GM23338 (cell line): Measurements from ENCODE around the gene FUZ. TPM values are rescaled to one million over a fixed set of nuclear protein-coding genes. Genes with fewer than 3 reads are reported as not detected.

Experiments
- ATAC-seq: fragments of 200-7000 bp; cut with Tn5 transposase; 3 replicates; pipeline ENCODE4 v1.9.1; 2020
- DNase-seq: peaks from one replicate; pipeline ENCODE4 v3.0.0-alpha.2; 2015; ENCODE audit warnings: low spot score
- H2AFZ ChIP-seq: fragments of 200-600 bp; sonication (generic); 2 replicates; pipeline ENCODE4 v1.8.0; 2016; ENCODE audit warnings: antibody characterized with exemption, mild to moderate bottlenecking, moderate library complexity
- H3F3A ChIP-seq: fragments of 200-600 bp; sonication (generic); replicated peaks from 2 replicates; pipeline ENCODE4 v1.8.0; 2017; ENCODE audit warnings: antibody characterized with exemption, mixed run types, low read depth
- H3K27ac ChIP-seq: fragments of 200-600 bp; sonication (generic); 2 replicates; pipeline ENCODE4 v1.6.1; 2016; ENCODE audit warnings: low read depth
- H3K27me3 ChIP-seq: fragments of 200-600 bp; sonication (generic); 2 replicates; pipeline ENCODE4 v1.8.0; 2016; ENCODE audit warnings: mild to moderate bottlenecking, mixed run types, moderate library complexity; ENCODE audit not compliant: insufficient read depth
- H3K36me3 ChIP-seq: fragments of 200-600 bp; sonication (generic); 2 replicates; pipeline ENCODE4 v1.8.0; 2016; ENCODE audit warnings: mild to moderate bottlenecking; ENCODE audit not compliant: insufficient read depth
- H3K4me1 ChIP-seq: fragments of 200-600 bp; sonication (generic); 2 replicates; pipeline ENCODE4 v1.8.0; 2016; ENCODE audit warnings: mild to moderate bottlenecking, moderate library complexity; ENCODE audit not compliant: insufficient read depth
- H3K4me2 ChIP-seq: fragments of 200-600 bp; sonication (generic); 2 replicates; pipeline ENCODE4 v1.7.1; 2017; ENCODE audit warnings: mixed run types
- H3K4me3 ChIP-seq: fragments of 200-600 bp; sonication (generic); 2 replicates; pipeline ENCODE4 v1.6.1; 2016; ENCODE audit warnings: mixed run types
- H3K79me2 ChIP-seq: fragments of 200-600 bp; sonication (generic); replicated peaks from 2 replicates; pipeline ENCODE4 v1.8.0; 2017; ENCODE audit warnings: mild to moderate bottlenecking; ENCODE audit not compliant: insufficient read depth
- H3K9me2 ChIP-seq: fragments of 200-600 bp; sonication (generic); 2 replicates; pipeline ENCODE4 v1.8.0; 2017; ENCODE audit not compliant: insufficient read depth
- H4K20me1 ChIP-seq: fragments of 200-600 bp; sonication (generic); replicated peaks from 2 replicates; pipeline ENCODE4 v1.8.0; 2017; ENCODE audit warnings: mild to moderate bottlenecking; ENCODE audit not compliant: insufficient read depth
- H3K27ac Mint-ChIP-seq: 2 replicates; pipeline ENCODE4 v1.8.0; 2020; ENCODE audit warnings: inconsistent platforms, mild to moderate bottlenecking, moderate library complexity, mixed read lengths
- H3K27me3 Mint-ChIP-seq: 3 replicates; pipeline ENCODE4 v1.8.0; 2022; ENCODE audit warnings: low read depth, mild to moderate bottlenecking, moderate library complexity, mixed read lengths, inconsistent platforms; ENCODE audit not compliant: insufficient read depth, poor library complexity
- H3K36me3 Mint-ChIP-seq: 3 replicates; pipeline ENCODE4 v1.8.0; 2021; ENCODE audit warnings: low read depth, mild to moderate bottlenecking, inconsistent platforms, moderate library complexity, mixed read lengths
- H3K4me1 Mint-ChIP-seq: 3 replicates; pipeline ENCODE4 v1.8.0; 2020; ENCODE audit warnings: mild to moderate bottlenecking, inconsistent platforms, mixed read lengths
- H3K4me3 Mint-ChIP-seq: 3 replicates; pipeline ENCODE4 v1.8.0; 2021; ENCODE audit warnings: moderate library complexity, mild to moderate bottlenecking, inconsistent platforms, mixed read lengths
- H3K9me3 Mint-ChIP-seq: 3 replicates; pipeline ENCODE4 v1.8.0; 2020; ENCODE audit warnings: moderate library complexity, mild to moderate bottlenecking, inconsistent platforms, mixed read lengths
- CREB1 ChIP-seq: fragments of 250-450 bp; sonication (Bioruptor Pico); IDR thresholded peaks from 2 replicates; pipeline ENCODE4 v1.5.0; 2020; ENCODE audit warnings: low read depth, mild to moderate bottlenecking, moderate library complexity
- CTCF ChIP-seq, 2 experiments: fragments of 200-600 bp in 1 of 2; sonication (generic) in 1 of 2; conservative IDR thresholded peaks; 2 replicates each; pipeline versions ENCODE4 v1.5.1 to v1.6.1; 2016 to 2017; ENCODE audit warnings: antibody characterized with exemption in 2 of 2, low read depth in 2 of 2, mild to moderate bottlenecking in 2 of 2, moderate library complexity in 1 of 2
- EZH2phosphoT487 ChIP-seq: fragments of 200-600 bp; sonication (generic); IDR thresholded peaks from one replicate; pipeline ENCODE4 v1.8.1; 2018; ENCODE audit warnings: antibody characterized with exemption; ENCODE audit not compliant: unreplicated experiment
- JUNB ChIP-seq: IDR thresholded peaks from one replicate; pipeline ENCODE4 v1.6.1; 2016; ENCODE audit warnings: antibody characterized with exemption; ENCODE audit not compliant: unreplicated experiment
- NANOG ChIP-seq: IDR thresholded peaks from 2 replicates; pipeline ENCODE4 v1.6.1; 2016; ENCODE audit warnings: antibody characterized with exemption, borderline replicate concordance
- POLR2AphosphoS5 ChIP-seq: IDR thresholded peaks from 2 replicates; pipeline ENCODE4 v1.6.1; 2016; ENCODE audit warnings: antibody characterized with exemption, low read depth
- ZNF114 ChIP-seq: fragments of 250-450 bp; sonication (Bioruptor Pico); IDR thresholded peaks from 2 replicates; pipeline ENCODE4 v1.5.0; 2020; ENCODE audit warnings: mild to moderate bottlenecking, moderate library complexity
- ZNF331 ChIP-seq: fragments of 250-450 bp; sonication (Bioruptor Pico); IDR thresholded peaks from 2 replicates; pipeline ENCODE4 v1.5.0; 2020; ENCODE audit warnings: low read depth, mild to moderate bottlenecking, moderate library complexity
- ZNF462 ChIP-seq: fragments of 250-450 bp; sonication (Bioruptor Pico); IDR thresholded peaks from 2 replicates; pipeline ENCODE4 v1.5.0; 2020; ENCODE audit warnings: mild to moderate bottlenecking, moderate library complexity
- polyA plus RNA-seq: library from polyadenylated mRNA; unstranded; fragments of >200 nt; fragmentation: Nextera tagmentation; extraction: Ambion mirVana; gene quantifications from 2 replicates; pipeline ENCODE4 v1.2.1, GENCODE V29; 2016
- total RNA-seq: library from RNA; depleted of rRNA; stranded (reverse); fragments of >200 nt; shearing (Covaris generic); gene quantifications from 2 replicates; pipeline ENCODE4 v1.2.3, GENCODE V29; 2014
- TF ChIP-seq, protein P1 (sequence below): IDR thresholded peaks from 2 replicates; pipeline ENCODE4 v1.6.1; 2016; ENCODE audit warnings: antibody characterized with exemption

The FUZ gene
- total and polyA plus RNA-seq, 2 experiments from 2014 or later = 24.3 to 34.8 TPM

- Histone ChIP-seq H3K27ac (no peak overlapping the region), H3K4me3 (peak overlapping the region; percentile 52), H3F3A (peaks cover 13% of the 10 kb centered on the region), H3K27me3 (no peaks in the 10 kb centered on the region), H3K36me3 (no peaks in the 10 kb centered on the region; the same call in 1 of the 2 replicates), H2AFZ (peak overlapping the region; percentile 0; the same call in 1 of the 2 replicates), H3K79me2 (no peaks in the 10 kb centered on the region), H3K9me2 (no peaks in the 10 kb centered on the region), H4K20me1 (no peaks in the 10 kb centered on the region), H3K4me1 (peaks cover 13% of the 10 kb centered on the region; the same call in 1 of the 2 replicates), H3K4me2 (peak overlapping the region; percentile 50)
- H3K36me3 Mint-ChIP-seq = peaks cover 9% of the 10 kb centered on the region; the same call in 2 of the 3 replicates
- peak overlapping the region; percentile 99; the same call in 1 of the 2 replicates for H3K27ac Mint-ChIP-seq
- peak overlapping the region; percentile 92 for H3K4me3 Mint-ChIP-seq
- no peak for TF ChIP-seq ZNF331
- TF ChIP-seq CREB1 (CRISPR knock-in tag) = no peak
- TF ChIP-seq CTCF (conservative IDR thresholded peaks at IDR 0.05; ENCODE audit: low read depth in 2 of 2) = no peak
- no peak for TF ChIP-seq NANOG
- TF ChIP-seq POLR2AphosphoS5 = no peak
- no peak for TF ChIP-seq EZH2phosphoT487
- TF ChIP-seq JUNB = no peak
- no peak for ATAC-seq
- H3K27me3 Mint-ChIP-seq = peaks cover 28% of the 10 kb centered on the region
- no peaks in the 10 kb centered on the region; the same call in 2 of the 3 replicates for H3K9me3 Mint-ChIP-seq
- DNase-seq = no peak
- peaks cover 25% of the 10 kb centered on the region for H3K4me1 Mint-ChIP-seq
These were observed 568 bp downstream of the FUZ start for GRCh38 chr19:49812452-49812996.

DNA sequence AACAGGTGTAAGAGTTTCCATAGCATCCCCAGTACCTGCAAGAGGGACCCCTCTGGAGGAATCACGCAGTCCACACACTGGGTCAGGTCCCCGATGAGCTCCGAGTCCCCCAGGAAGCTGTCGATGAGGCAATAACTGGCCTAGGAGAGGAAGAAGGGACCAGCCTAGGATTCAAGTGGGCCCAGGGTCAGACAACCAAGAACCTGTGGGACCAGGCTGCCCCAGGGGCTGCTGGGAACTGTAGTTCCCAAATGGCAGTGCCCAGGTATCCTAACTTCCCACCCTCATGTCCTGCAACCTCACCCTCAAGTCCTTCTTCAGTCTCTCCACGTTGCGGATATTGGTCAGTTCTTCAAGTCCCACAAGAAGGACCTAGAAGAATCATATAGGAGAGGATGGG, 1.8 kb downstream of the FUZ start:
- ATAC-seq (no peak), DNase-seq (no peak)
- Mint-ChIP-seq H3K36me3 (peaks cover 14% of the 10 kb centered on the region), H3K27me3 (peaks cover 24% of the 10 kb centered on the region), H3K4me1 (peaks cover 23% of the 10 kb centered on the region), H3K4me3 (0 out of 3 replicates have a peak overlapping the region, but pooled peaks have one; percentile 16), H3K27ac (no peak overlapping the region), H3K9me3 (no peaks in the 10 kb centered on the region; the same call in 2 of the 3 replicates)
- peaks cover 17% of the 10 kb centered on the region for H3F3A ChIP-seq
- H3K27ac ChIP-seq = no peak overlapping the region
- no peaks in the 10 kb centered on the region for H3K9me2 ChIP-seq
- H3K79me2 ChIP-seq = no peaks in the 10 kb centered on the region
- no peak overlapping the region for H3K4me3 ChIP-seq
- H3K4me1 ChIP-seq = peaks cover 14% of the 10 kb centered on the region; the same call in 1 of the 2 replicates
- no peak overlapping the region for H3K4me2 ChIP-seq
- H2AFZ ChIP-seq = no peak overlapping the region
- H4K20me1 ChIP-seq = no peaks in the 10 kb centered on the region; the same call in 1 of the 2 replicates
- no peaks in the 10 kb centered on the region for H3K27me3 ChIP-seq
- H3K36me3 ChIP-seq = no peaks in the 10 kb centered on the region; the same call in 1 of the 2 replicates
- TF ChIP-seq CREB1 (CRISPR knock-in tag) (no peak), ZNF331 (no peak), ZNF114 (CRISPR knock-in tag) (no peak), JUNB (no peak), POLR2AphosphoS5 (no peak), ZNF462 (CRISPR knock-in tag) (no peak)
- TF ChIP-seq, protein P1, sequence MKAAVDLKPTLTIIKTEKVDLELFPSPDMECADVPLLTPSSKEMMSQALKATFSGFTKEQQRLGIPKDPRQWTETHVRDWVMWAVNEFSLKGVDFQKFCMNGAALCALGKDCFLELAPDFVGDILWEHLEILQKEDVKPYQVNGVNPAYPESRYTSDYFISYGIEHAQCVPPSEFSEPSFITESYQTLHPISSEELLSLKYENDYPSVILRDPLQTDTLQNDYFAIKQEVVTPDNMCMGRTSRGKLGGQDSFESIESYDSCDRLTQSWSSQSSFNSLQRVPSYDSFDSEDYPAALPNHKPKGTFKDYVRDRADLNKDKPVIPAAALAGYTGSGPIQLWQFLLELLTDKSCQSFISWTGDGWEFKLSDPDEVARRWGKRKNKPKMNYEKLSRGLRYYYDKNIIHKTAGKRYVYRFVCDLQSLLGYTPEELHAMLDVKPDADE = no peak
